ENCODE measurements around the gene FOXP1. TPM values are rescaled to one million over a fixed set of nuclear protein-coding genes. Genes with fewer than 3 reads are reported as not detected.

Gene FOXP1
- total and polyA plus RNA-seq, 2 of the 8 experiments (the other 6 are each of a cell fraction or from before 2014, with no cell fraction given), result 13.9 to 25.4 TPM

- no peak for TF ChIP-seq E2F6 (IDR thresholded peaks at IDR 0.05)
- no peak for TF ChIP-seq BCL11A (IDR thresholded peaks at IDR 0.05; ENCODE audit: low read depth in 2 of 2, low read length in 2 of 2)
- TF ChIP-seq NRF1 (IDR thresholded peaks at IDR 0.05; ENCODE audit: low read depth, low read length), result no peak
- TF ChIP-seq HDAC2 (IDR thresholded peaks at IDR 0.05; ENCODE audit: borderline replicate concordance in 1 of 2, low read depth in 2 of 2, low read length in 2 of 2), result no peak
- TF ChIP-seq SP4 (IDR thresholded peaks at IDR 0.05; ENCODE audit: low read length), result no peak
- TF ChIP-seq ZNF274 (IDR thresholded peaks at IDR 0.05; ENCODE audit: borderline replicate concordance, extremely low read depth, low read length), result no peak
- TF ChIP-seq GABPA (IDR thresholded peaks at IDR 0.05; ENCODE audit: borderline replicate concordance, insufficient read depth, low read length), result no peak
These were observed 260.0 kb downstream of the FOXP1 start (continued) for GRCh38 chr3:71323558-71323957.

Data from H1 (cell line).